ENCODE data around the gene SLC34A1.

DNA sequence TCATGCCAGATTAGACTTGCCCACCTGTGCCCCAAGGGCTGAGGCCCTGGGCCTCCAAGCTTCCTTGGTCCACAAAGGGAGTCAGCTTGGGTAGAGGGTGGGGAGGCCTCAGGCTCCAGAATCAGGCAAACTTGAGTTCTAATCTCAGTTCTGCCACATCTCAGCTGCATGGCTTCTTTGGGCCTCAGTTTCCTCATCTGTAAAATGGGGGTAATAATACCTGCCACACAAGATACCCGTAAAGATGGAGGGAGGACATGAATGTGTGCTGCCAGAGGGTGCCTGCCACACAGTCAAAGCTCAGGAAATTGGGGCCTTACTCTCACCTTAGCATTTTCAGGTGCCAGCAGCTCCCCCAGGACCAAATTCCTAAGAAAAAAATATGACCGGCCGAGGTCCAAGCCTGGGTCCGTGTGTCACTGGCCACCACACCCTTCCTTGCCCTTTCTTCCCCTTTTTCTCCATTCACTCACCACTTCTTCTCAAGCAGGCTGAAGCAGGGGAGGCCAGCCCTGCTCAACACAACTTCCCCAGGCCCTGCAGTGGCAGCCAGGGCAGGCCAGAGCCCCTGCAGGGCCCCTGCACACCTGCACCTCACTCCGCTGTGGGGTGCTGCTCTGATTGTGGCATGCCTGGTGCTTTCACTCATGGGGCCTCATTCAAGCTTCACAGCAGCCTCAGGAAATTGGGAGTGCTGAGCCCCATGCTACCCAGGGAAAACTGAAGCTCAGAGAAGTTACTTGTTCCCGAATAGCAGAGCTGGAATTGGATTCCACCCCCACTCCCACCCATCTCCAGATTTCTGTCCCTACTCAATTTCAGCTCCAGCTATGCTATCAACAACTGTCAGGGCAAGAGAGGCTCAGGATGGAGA lies 22.6 kb upstream of the SLC34A1 start:
- no peak for TF ChIP-seq POLR2A (IDR thresholded peaks at IDR 0.05)
- TF ChIP-seq POLR2AphosphoS5 (IDR thresholded peaks at IDR 0.05), result no peak

Data from stomach (tissue), 4 donors.